Measurements from ENCODE around the gene UNC93A. TPM values are rescaled to one million over a fixed set of nuclear protein-coding genes. Genes with fewer than 3 reads are reported as not detected.
"Not testable (repeated sequence)": the region's sequence is repeated elsewhere in the genome, so short reads cannot be mapped to it uniquely, and the experiment has no call there.

The UNC93A gene
- total RNA-seq, 1 donor from 2014 or later, result not detected

DNA sequence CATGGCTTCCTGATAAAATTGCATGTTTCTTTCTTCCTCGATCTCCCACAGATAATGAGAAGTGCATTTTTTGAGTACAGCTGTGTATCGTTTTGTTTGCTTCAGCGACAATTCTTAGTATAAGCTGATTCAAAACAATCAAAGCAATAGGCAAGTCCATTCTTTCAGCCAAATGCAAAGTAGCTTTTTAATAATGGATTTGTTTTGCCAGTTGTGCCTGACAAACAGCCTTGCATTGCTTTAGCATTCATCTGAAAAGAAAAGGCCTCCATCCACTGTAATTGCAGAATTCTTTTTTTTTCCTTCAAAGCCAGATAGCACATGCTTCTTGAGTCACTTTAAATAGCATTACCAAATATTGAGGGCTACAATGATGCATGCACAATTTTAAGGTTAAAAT is 65.8 kb downstream of the UNC93A start:
- DNase-seq (no peak), ATAC-seq (no peak)
- intact Hi-C loops (cut with micrococcal nuclease), result no loop called here

DNA sequence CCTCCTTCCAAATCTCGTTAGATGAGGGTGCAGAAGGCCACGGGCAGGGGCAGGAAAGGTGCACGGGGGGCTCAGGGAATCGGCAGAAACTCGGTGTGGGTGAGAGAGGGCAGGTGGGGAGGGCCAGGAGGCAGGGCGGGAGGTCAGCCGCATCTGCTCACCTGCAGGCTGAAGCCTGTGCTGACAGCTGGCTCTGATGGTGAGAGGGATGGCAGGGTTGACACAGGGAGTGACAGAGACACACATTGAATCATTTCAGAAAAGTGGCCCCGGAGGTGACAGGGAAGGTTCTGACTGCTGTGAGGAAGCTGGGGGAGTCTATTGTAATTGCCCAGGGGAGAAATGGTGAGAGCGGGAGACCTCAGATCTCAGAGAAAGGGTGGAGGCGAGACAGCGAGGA is 67.3 kb downstream of the UNC93A start:
- DNase-seq; intact Hi-C loops (cut with micrococcal nuclease); ATAC-seq: not testable (repeated sequence)

DNA sequence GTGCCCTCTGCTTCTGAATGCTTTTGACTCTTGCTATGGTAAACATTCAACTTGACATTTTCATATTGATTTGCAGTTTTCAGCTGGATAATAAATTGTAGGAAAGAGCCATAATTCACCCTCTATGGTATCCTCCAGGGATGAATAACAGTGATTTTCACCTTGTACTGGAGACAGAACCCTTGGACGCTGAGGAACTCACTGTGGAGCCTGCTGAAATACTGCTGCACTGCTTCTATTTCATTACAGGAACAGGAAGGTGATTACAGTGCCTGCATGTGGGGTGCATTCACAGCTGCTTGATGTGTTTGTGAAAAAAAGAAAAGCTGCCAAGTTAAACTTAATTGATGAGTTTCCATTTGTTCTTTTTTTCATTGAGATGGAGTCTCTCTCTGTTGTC is 70.1 kb downstream of the UNC93A start:
- ATAC-seq; intact Hi-C loops (cut with micrococcal nuclease); DNase-seq: not testable (repeated sequence)

Other genes starting within 250 kb of the UNC93A start
- not detected for gene CCR6, start 168.2 kb upstream of the UNC93A start, total RNA-seq
- gene GPR31, start 133.3 kb upstream of the UNC93A start, total RNA-seq, result not detected
- not detected for gene TTLL2, start 33.8 kb downstream of the UNC93A start, total RNA-seq